GM12878 (cell line): Measurements from ENCODE around the gene JUN.

ENCODE experiments used
- ATF2 ChIP-seq: IDR thresholded peaks from 2 replicates; pipeline ENCODE4 v1.6.1; 2012; ENCODE audit warnings: low read length, inconsistent platforms
- CTCF ChIP-seq, 3 experiments: IDR thresholded peaks in 2 of 3; conservative IDR thresholded peaks in 1 of 3; 2 replicates each; pipeline ENCODE4 v1.5.1; 2011; ENCODE audit warnings: low read depth in 3 of 3, low read length in 3 of 3, mild to moderate bottlenecking in 3 of 3, control low read depth in 2 of 3, moderate library complexity in 2 of 3, inconsistent platforms in 1 of 3, mixed read lengths in 1 of 3; ENCODE audit not compliant: control insufficient read depth in 2 of 3, insufficient read depth in 1 of 3; ENCODE audit errors: extremely low read depth in 1 of 3
- HDAC2 ChIP-seq: fragments of 200-600 bp; sonication (generic); IDR thresholded peaks from 2 replicates; pipeline ENCODE4 v1.6.1; 2017
- POLR2AphosphoS5 ChIP-seq: IDR thresholded peaks from 2 replicates; pipeline ENCODE4 v1.6.1; 2011; ENCODE audit warnings: mild to moderate bottlenecking, low read length, inconsistent platforms

- TF ChIP-seq CTCF (IDR thresholded peaks at IDR 0.05 in 2 of 3, conservative IDR thresholded peaks at IDR 0.05 in 1 of 3; ENCODE audit: control insufficient read depth in 2 of 3, extremely low read depth in 1 of 3, insufficient read depth in 1 of 3, low read depth in 3 of 3, low read length in 3 of 3) (no peak), ATF2 (no peak), HDAC2 (no peak), POLR2AphosphoS5 (no peak)
Observed at GRCh38 chr1:58786927-58787245, 3.0 kb upstream of the JUN start.
